ENCODE data around the gene FADS3.
A peak's percentile ranks its signal among the peaks of the same experiment; 100 is the strongest.

FADS3 gene

DNA sequence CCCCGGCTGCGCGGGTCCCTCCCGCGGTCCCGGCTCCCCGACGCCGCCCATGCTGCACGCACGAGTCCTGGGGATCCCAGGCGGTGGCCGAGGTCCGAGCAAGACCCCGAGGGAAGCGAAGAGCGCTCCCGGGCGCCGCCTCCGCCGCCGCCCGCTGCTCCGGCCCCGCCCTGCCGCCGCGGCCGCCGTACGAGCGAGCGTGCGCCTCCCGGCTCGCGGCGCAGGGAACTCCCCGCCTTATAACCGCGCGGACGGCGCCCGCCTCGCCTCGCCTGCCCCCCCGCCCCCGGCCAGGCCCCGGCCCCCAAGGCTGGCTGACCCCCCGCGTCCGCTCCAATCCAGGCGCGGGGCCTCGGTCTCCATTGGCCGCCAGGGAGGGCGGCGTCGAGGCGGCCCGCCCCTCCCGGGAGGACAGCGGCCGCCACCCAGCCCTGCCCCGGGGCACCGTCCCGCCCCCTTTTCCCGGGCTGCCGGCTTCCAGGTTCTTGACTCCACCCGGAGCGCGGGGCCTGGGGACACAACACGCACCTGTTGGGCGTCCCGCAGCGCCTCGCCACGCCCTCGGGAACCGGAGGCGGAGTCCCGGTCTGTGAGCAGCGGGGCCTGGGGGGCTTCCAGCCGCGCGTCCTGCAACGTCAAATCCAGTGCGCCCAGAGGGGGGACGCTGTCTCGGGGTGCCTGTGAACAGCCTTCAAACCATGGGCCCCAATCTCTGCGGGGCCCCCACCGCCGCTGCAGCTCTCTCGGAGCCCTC lies at the start of gene FADS3:
FADS3 (minus strand) TSS at position 215 of the 754 bp plus-strand sequence; CDS start at position 51, 164 bp downstream.
- DNase-seq, result peak; percentile 81 to 84
- TF ChIP-seq POLR2A (IDR thresholded peaks at IDR 0.05; ENCODE audit: low read length) (peak; percentile 6), GATA1 (IDR thresholded peaks at IDR 0.05; ENCODE audit: low read depth, low read length) (no peak)

DNA sequence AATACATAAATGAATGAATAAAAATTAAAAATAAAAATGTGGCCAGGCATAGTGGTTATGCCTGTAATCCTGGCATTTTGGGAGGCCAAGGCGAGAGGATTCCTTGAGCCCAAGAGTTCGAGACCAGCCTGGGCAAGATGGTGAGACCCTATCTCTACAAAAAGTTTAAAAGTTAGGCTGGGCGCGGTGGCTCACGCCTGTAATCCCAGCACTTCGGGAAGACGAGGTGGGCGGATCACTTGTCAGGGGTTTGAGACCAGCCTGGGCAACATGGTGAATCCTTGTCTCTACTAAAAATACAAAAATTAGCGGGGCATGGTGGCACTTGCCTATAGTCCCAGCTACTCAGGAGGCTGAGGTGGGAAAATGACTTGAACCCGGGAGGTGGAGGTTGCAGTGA lies 49.1 kb upstream of the FADS3 start:
- no peak for TF ChIP-seq GATA1 (IDR thresholded peaks at IDR 0.05; ENCODE audit: low read depth, low read length)
- no peak for TF ChIP-seq POLR2A (IDR thresholded peaks at IDR 0.05; ENCODE audit: low read length)
- no peak for DNase-seq

- DNase-seq, result no peak
- TF ChIP-seq GATA1 (IDR thresholded peaks at IDR 0.05; ENCODE audit: low read depth, low read length) (no peak), POLR2A (IDR thresholded peaks at IDR 0.05; ENCODE audit: low read length) (no peak)
These were observed 44.5 kb upstream of the FADS3 start for GRCh38 chr11:61935861-61936260.

DNA sequence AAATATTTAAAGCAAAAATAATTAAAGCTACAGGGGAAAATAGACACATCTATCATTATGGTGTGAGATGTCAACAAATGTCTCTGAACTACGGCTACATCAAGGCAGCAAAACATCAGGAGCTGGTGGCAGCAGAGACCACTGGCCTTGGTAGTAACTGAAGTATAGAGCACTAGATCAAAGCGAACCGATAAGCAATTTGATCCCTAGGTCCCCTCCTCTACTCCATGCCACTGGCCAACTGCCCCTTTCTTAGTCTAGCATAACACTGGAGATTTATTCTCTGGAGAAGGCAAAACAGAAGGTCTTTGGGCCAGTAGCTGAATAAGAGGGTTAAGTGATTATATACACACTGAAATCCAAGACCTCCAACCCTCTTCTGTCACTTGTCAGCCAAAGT lies 39.6 kb upstream of the FADS3 start:
- no peak for DNase-seq
- TF ChIP-seq POLR2A (IDR thresholded peaks at IDR 0.05; ENCODE audit: low read length) (no peak), GATA1 (IDR thresholded peaks at IDR 0.05; ENCODE audit: low read depth, low read length) (no peak)

- TF ChIP-seq POLR2A (IDR thresholded peaks at IDR 0.05; ENCODE audit: low read length), result no peak
- TF ChIP-seq GATA1 (IDR thresholded peaks at IDR 0.05; ENCODE audit: low read depth, low read length), result no peak
- DNase-seq, result no peak
These were observed 37.3 kb upstream of the FADS3 start for GRCh38 chr11:61928606-61929005.

DNA sequence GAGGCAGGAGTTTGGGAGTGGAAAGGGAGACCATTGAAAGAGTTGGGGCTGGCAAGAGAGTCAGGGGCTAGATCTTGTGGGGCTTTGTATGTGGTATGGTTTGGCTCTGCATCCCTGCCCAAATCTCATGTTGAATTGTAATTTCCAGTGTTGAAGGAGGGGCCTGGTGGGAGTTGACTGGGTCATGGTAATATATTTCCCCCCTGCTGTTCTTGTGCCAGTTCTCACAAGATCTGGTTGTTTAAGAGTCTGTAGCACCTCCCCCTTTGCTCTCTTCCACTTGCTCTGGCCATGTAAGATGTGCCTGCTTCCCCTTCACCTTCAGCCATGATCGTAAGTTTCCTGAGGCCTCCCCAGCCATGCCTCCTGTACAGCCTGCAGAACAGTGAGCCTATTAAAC lies 36.2 kb upstream of the FADS3 start:
- TF ChIP-seq GATA1 (IDR thresholded peaks at IDR 0.05; ENCODE audit: low read depth, low read length), result no peak
- TF ChIP-seq POLR2A (IDR thresholded peaks at IDR 0.05; ENCODE audit: low read length), result no peak
- DNase-seq, result no peak

- no peak for DNase-seq
- TF ChIP-seq POLR2A (IDR thresholded peaks at IDR 0.05; ENCODE audit: low read length) (no peak), GATA1 (IDR thresholded peaks at IDR 0.05; ENCODE audit: low read depth, low read length) (no peak)
These were observed 34.9 kb upstream of the FADS3 start for GRCh38 chr11:61926235-61926634.

DNA sequence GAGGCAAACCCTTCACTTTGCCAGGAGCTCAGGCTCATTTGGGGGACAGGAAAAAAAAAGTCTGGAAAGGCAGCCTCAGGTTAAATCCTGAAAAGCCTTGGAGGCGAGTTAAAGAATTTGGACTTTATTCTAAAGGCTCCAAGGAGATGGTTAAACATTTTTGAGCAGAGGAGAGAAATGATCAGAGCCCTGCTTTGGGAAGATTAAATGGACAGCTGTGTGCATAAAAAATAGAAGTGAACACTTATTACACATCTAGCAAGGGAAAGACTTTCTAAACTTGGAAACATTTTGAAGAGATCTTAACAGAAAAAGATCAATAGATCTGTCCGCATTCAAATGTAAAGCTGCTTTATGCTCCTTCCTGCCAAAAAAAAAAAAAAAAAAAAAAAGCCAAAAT lies 34.4 kb upstream of the FADS3 start:
- DNase-seq, result no peak
- TF ChIP-seq POLR2A (IDR thresholded peaks at IDR 0.05; ENCODE audit: low read length), result no peak
- no peak for TF ChIP-seq GATA1 (IDR thresholded peaks at IDR 0.05; ENCODE audit: low read depth, low read length)

GRCh38 chr11:61924064-61924455 lies 32.7 kb upstream of the FADS3 start:
- no peak for DNase-seq
- TF ChIP-seq GATA1 (IDR thresholded peaks at IDR 0.05; ENCODE audit: low read depth, low read length) (no peak), POLR2A (IDR thresholded peaks at IDR 0.05; ENCODE audit: low read length) (no peak)

- TF ChIP-seq GATA1 (IDR thresholded peaks at IDR 0.05; ENCODE audit: low read depth, low read length) (no peak), POLR2A (IDR thresholded peaks at IDR 0.05; ENCODE audit: low read length) (peak; percentile 77)
- peak; percentile 94 for DNase-seq
These were observed 32.1 kb upstream of the FADS3 start for GRCh38 chr11:61923166-61924063.

- TF ChIP-seq GATA1 (IDR thresholded peaks at IDR 0.05; ENCODE audit: low read depth, low read length) (no peak), POLR2A (IDR thresholded peaks at IDR 0.05; ENCODE audit: low read length) (no peak)
- peak; percentile 72 to 79 for DNase-seq
These were observed 31.2 kb upstream of the FADS3 start for GRCh38 chr11:61922539-61922938.

DNA sequence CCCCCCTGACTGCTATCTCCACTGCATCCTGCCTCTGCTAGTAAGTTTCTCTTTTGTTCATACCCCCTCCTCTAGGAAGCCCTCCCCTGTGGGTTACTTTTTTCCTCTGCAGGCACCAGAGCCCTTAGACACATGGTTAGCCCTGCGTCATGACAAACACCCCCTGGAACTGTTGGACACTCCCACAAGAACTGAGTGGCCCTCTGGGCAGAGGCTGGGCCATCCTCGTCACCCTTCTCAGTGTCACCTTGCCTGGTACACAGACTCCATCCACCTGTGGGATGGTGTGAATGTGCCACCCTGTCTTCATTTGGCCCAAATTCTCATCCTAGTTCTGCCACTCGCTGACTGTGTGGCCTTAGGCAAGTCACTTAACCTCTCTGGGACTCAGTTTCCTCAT lies 30.1 kb upstream of the FADS3 start:
- no peak for TF ChIP-seq POLR2A (IDR thresholded peaks at IDR 0.05; ENCODE audit: low read length)
- TF ChIP-seq GATA1 (IDR thresholded peaks at IDR 0.05; ENCODE audit: low read depth, low read length), result no peak
- peak in 1 of 2 experiments; percentile 21 for DNase-seq

- TF ChIP-seq POLR2A (IDR thresholded peaks at IDR 0.05; ENCODE audit: low read length) (peak; percentile 93), GATA1 (IDR thresholded peaks at IDR 0.05; ENCODE audit: low read depth, low read length) (peak; percentile 37)
- DNase-seq, result peak; percentile 96 to 97
These were observed 28.6 kb upstream of the FADS3 start for GRCh38 chr11:61919705-61920631.

Measured in erythroblast (primary cell).